OCI-LY1 (cell line): ENCODE results near the gene GPR151.

Source experiments
- H2AFZ ChIP-seq: fragments of 200-600 bp; sonication (generic), shearing (Covaris generic); 2 replicates; pipeline ENCODE4 v1.6.0; 2014; ENCODE audit warnings: antibody characterized with exemption, mild to moderate bottlenecking, low read length
- H3F3A ChIP-seq: fragments of 200-600 bp; sonication (generic), shearing (Covaris generic); 2 replicates; pipeline ENCODE4 v1.6.0; 2014; ENCODE audit warnings: mild to moderate bottlenecking, antibody characterized with exemption, low read length, moderate library complexity; ENCODE audit not compliant: insufficient read depth
- H3K27ac ChIP-seq: fragments of 200-600 bp; sonication (generic); 2 replicates; pipeline ENCODE4 v1.5.1; 2014; ENCODE audit warnings: low read length, mixed run types, mild to moderate bottlenecking, low read depth; ENCODE audit not compliant: poor library complexity, severe bottlenecking
- H3K27me3 ChIP-seq: fragments of 200-600 bp; sonication (generic); 2 replicates; pipeline ENCODE4 v1.6.0; 2014; ENCODE audit warnings: antibody characterized with exemption, mild to moderate bottlenecking, low read length, moderate library complexity; ENCODE audit not compliant: insufficient read depth
- H3K36me3 ChIP-seq: fragments of 200-600 bp; sonication (generic); 2 replicates; pipeline ENCODE4 v1.6.1; 2014; ENCODE audit warnings: mild to moderate bottlenecking, antibody characterized with exemption, low read length, moderate library complexity, mixed read lengths; ENCODE audit not compliant: insufficient read depth
- H3K4me1 ChIP-seq: fragments of 200-600 bp; sonication (generic); 2 replicates; pipeline ENCODE4 v1.5.1; 2014; ENCODE audit warnings: mild to moderate bottlenecking, low read length, moderate library complexity; ENCODE audit not compliant: insufficient read depth, severe bottlenecking
- H3K4me2 ChIP-seq: fragments of 200-600 bp; sonication (generic), shearing (Covaris generic); 2 replicates; pipeline ENCODE4 v1.6.1; 2014; ENCODE audit warnings: low read length
- H3K4me3 ChIP-seq: fragments of 200-600 bp; sonication (generic); 2 replicates; pipeline ENCODE4 v1.5.1; 2014; ENCODE audit warnings: low read length, low read depth, mild to moderate bottlenecking, mixed read lengths; ENCODE audit not compliant: poor library complexity, severe bottlenecking
- H3K79me2 ChIP-seq: fragments of 200-600 bp; shearing (Covaris generic); 2 replicates; pipeline ENCODE4 v1.6.1; 2016; ENCODE audit warnings: mixed run types, low read length, mixed read lengths; ENCODE audit not compliant: insufficient read depth
- H3K9ac ChIP-seq: fragments of 200-600 bp; sonication (generic), shearing (Covaris generic); 2 replicates; pipeline ENCODE4 v1.6.1; 2014; ENCODE audit warnings: mild to moderate bottlenecking, low read length, mixed read lengths
- H3K9me2 ChIP-seq: fragments of 200-600 bp; sonication (generic), shearing (Covaris generic); 2 replicates; pipeline ENCODE4 v1.6.1; 2014; ENCODE audit warnings: low read depth, mild to moderate bottlenecking, low read length, mixed read lengths
- H3K9me3 ChIP-seq: fragments of 200-600 bp; shearing (Covaris generic); 2 replicates; pipeline ENCODE4 v1.6.1; 2014; ENCODE audit warnings: low read length, mixed read lengths
- H4K20me1 ChIP-seq: fragments of 200-600 bp; sonication (generic), shearing (Covaris generic); 2 replicates; pipeline ENCODE4 v1.6.0; 2016; ENCODE audit warnings: mild to moderate bottlenecking, low read length; ENCODE audit not compliant: insufficient read depth
- CTCF ChIP-seq: fragments of 200-600 bp; sonication (generic), shearing (Covaris generic); IDR thresholded peaks from 2 replicates; pipeline ENCODE4 v1.5.1; 2017; ENCODE audit warnings: mild to moderate bottlenecking, antibody characterized with exemption, low read length, moderate library complexity, mixed read lengths
- EZH2 ChIP-seq: fragments of 200-600 bp; sonication (generic), shearing (Covaris generic); IDR thresholded peaks from 2 replicates; pipeline ENCODE4 v1.8.0; 2017; ENCODE audit warnings: borderline replicate concordance, mixed run types, mild to moderate bottlenecking, antibody characterized with exemption, low read length, moderate library complexity, mixed read lengths

Gene GPR151

GRCh38 chr5:146544232-146544631, 28.2 kb upstream of the GPR151 start:
- H3K4me1 ChIP-seq, result no peaks in the 10 kb centered on the region
- no peaks in the 10 kb centered on the region for H4K20me1 ChIP-seq
- H3K4me3 ChIP-seq, result no peak overlapping the region
- H3K27ac ChIP-seq, result no peak overlapping the region
- H3K9me3 ChIP-seq, result no peaks in the 10 kb centered on the region
- TF ChIP-seq EZH2 (no peak), CTCF (no peak)
- H3K9ac ChIP-seq, result no peak overlapping the region
- no peak overlapping the region for H2AFZ ChIP-seq
- H3K36me3 ChIP-seq, result no peaks in the 10 kb centered on the region
- no peaks in the 10 kb centered on the region for H3K79me2 ChIP-seq
- H3K27me3 ChIP-seq, result no peaks in the 10 kb centered on the region
- H3K9me2 ChIP-seq, result no peaks in the 10 kb centered on the region
- H3F3A ChIP-seq, result no peaks in the 10 kb centered on the region
- H3K4me2 ChIP-seq, result no peak overlapping the region

GRCh38 chr5:146541958-146542849, 26.2 kb upstream of the GPR151 start:
- no peaks in the 10 kb centered on the region for H3F3A ChIP-seq
- no peaks in the 10 kb centered on the region for H3K9me2 ChIP-seq
- H3K9me3 ChIP-seq, result no peaks in the 10 kb centered on the region
- no peak overlapping the region for H3K4me2 ChIP-seq
- H3K27ac ChIP-seq, result no peak overlapping the region
- H3K36me3 ChIP-seq, result no peaks in the 10 kb centered on the region
- H3K79me2 ChIP-seq, result no peaks in the 10 kb centered on the region
- H4K20me1 ChIP-seq, result no peaks in the 10 kb centered on the region
- H3K27me3 ChIP-seq, result no peaks in the 10 kb centered on the region
- TF ChIP-seq EZH2 (no peak), CTCF (peak; percentile 90)
- H3K4me1 ChIP-seq, result no peaks in the 10 kb centered on the region
- no peak overlapping the region for H3K9ac ChIP-seq
- no peak overlapping the region for H3K4me3 ChIP-seq
- H2AFZ ChIP-seq, result no peak overlapping the region

- no peak overlapping the region for H2AFZ ChIP-seq
- H3K27ac ChIP-seq, result no peak overlapping the region
- no peak for TF ChIP-seq CTCF
- no peak for TF ChIP-seq EZH2
- H3K36me3 ChIP-seq, result no peaks in the 10 kb centered on the region
- no peaks in the 10 kb centered on the region for H3K9me3 ChIP-seq
- H3K9ac ChIP-seq, result no peak overlapping the region
- H3F3A ChIP-seq, result no peaks in the 10 kb centered on the region
- H3K4me3 ChIP-seq, result no peak overlapping the region
- no peaks in the 10 kb centered on the region for H4K20me1 ChIP-seq
- no peaks in the 10 kb centered on the region for H3K79me2 ChIP-seq
- H3K4me1 ChIP-seq, result no peaks in the 10 kb centered on the region
- no peaks in the 10 kb centered on the region for H3K9me2 ChIP-seq
- H3K27me3 ChIP-seq, result no peaks in the 10 kb centered on the region
- no peak overlapping the region for H3K4me2 ChIP-seq
These were observed 24.4 kb upstream of the GPR151 start for GRCh38 chr5:146540414-146540813.
